DMS153 (cell line): Measurements from ENCODE around the gene EIF2B2.

Experiments used
- DNase-seq: peaks from one replicate; lab custom pipeline; 2025; lab: John Stamatoyannopoulos, UW

EIF2B2 gene

DNA sequence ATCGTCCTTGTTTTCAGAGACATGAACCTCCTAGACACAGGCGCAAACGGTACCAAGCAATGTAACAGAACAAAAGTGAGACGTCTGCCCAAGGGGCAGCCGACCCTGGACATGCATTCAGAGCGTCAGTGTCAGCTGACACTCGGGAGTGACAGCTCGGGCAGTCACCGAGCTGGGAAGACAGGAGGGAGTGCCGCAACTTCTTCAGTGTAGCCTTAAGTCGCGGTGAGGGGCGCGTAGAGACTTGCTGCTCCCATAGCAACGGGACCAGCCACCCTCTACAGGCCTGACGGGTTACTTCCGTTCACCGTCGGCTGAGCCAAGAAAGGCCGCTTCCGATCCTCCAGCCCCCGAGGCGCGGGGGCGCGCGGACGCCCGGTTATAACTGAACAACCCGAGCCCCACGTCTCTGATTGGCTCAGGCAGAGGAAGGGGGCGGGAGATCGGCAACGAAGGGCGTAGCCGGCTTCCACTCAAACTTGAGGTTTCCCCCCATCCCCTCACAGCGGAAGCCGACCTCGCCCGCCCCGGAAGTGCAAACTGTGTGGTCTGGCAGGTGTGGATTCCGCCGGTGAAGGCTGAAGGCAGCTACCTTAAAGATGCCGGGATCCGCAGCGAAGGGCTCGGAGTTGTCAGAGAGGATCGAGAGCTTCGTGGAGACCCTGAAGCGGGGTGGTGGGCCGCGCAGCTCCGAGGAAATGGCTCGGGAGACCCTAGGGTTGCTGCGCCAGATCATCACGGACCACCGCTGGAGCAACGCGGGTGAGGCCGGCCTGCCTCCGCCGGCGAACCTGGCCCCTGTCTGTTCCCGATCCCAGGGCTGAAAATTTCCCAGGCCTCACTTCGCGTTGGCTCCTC, at the start of gene EIF2B2:
Gene EIF2B2 (plus strand): TSS at position 530 of the 858 bp plus-strand sequence. CDS start 70 bp downstream, at position 600.
- DNase-seq: peak; percentile 93

- no peak for DNase-seq
These were observed 49.0 kb upstream of the EIF2B2 start for GRCh38 chr14:74953686-74954085.

DNA sequence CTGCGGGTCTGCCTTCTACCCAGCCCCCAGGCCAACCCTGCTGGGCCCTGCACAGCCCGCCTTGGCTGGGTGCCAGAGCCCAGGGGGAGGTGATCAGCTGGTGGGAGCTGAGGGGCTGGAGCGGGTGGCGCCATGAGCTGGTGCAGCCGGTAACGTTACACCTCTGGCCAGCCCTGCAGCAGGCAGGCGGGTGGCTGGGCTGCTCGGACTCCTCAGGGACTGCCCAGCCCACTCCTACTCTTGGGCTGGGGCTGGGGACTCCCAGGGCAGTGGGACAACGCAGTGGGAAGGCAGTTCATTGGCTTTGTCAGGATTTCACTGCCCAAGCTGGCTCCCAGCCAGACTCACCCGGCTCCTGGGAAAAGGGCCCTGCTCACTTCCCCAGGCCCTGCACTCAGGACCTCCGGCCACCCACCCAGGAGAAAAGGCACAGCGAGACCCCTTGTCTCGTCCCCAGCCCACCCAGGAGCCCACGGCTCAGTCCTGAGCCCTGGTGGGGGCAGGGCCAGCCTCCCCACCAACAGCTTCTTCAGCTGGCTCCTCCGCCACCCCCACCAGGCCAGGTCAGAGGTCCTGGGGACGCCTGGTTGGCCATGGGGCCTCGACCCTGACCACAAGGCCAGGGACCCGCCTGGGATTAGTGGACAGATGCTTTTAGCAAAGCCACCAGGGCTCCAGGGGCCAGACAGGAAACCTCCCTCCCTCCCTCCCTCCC, 48.3 kb upstream of the EIF2B2 start:
- DNase-seq: peak; percentile 36

DNA sequence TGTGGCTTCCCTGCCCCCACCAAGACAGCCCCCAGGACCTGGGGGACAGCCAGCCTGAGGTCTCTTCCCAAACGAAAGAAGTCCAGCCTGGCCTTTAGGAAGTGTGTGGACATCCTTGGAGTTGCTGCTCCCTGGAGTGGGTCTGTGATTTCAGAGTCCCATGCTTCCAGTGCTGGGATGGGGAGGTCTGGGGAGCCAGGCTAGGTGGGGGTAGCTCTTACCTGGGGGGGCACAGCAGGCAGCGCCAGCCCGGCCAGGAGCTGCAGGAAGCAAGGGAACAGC, 47.8 kb upstream of the EIF2B2 start:
- no peak for DNase-seq

DNA sequence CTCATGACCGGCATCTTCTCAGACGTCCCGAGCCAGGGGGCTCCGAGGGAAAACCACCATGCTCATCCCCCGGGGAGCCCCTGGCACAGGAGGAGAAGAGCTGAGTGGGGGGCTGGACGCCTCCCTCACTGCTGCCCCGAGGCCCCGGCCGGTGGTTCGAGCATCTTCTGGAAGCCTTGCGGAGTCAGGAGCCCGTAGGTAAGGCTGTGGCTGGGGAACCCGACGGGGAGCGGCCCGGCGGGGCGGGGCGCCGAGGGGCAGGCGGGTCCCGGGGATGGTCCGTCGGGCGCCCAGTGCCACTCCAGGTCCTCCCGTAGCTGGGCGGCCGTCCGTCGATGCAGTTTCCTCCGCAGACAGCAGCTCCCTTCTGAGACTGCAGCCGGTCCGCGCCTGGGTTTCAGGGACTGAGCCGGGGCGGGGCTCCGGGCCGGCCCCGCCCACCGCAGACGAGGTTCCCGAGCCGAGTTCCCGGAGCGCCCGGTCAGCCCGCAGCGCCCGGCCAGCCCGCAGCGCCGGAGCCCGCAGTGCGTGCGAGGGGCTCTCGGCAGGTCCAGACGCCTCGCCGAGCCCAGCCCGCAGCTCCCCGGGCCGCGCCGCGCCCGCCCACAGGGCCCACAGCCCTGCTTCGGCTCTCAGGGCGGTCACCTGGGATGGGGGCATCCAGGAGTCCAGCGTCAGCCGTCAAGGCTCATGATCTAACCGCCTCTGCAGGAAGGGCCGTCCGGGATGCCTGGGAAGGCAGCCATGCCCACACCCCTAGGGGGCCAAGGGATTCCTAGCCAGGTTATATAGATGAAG, 47.3 kb upstream of the EIF2B2 start, which contains the start of gene PGF:
Gene PGF (minus strand): TSS at position 369 of the 798 bp plus-strand sequence. CDS start 355 bp downstream, at position 14.
- DNase-seq: peak; percentile 10

- DNase-seq: no peak
These were observed 46.8 kb upstream of the EIF2B2 start for GRCh38 chr14:74956027-74956279.

DNA sequence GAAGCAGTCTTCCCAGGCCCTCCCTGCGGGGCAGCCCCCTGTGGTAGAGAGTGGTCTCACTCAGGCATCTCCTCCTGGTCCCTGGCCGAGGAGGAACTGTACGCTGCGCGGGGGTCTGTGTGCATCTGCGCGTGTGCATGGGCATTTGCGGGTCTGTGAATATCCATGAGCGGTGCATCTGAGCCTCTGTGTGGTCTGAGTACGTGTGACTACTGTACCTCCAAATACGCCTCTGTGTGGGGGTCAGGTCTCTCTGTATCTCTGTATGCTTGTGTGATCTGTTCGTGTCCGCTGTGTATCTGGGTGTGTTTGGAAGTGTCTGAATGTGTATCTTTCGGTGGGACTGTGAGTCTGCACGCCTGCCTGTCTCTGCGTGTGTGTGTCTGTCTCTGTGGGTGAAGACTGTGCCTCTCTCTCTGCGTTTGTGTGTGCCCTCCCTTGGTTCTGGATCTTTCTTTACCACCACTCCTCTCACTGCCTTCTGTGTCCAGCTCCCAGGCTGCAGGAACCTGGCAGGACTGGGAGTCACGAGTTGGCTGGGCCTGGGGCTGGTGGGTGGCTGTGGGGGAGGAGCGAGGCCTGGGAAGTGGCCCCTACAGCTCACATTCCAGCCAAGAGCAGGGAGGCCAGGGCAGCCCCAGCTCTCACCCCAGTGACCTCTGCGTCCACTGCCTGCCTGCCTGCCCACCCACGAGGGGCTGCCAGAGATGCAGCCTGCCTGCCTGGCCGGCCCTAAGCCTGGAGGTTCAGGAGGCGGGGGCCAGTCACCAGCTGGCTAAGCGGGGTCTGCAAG, 46.2 kb upstream of the EIF2B2 start:
- DNase-seq: no peak

DNA sequence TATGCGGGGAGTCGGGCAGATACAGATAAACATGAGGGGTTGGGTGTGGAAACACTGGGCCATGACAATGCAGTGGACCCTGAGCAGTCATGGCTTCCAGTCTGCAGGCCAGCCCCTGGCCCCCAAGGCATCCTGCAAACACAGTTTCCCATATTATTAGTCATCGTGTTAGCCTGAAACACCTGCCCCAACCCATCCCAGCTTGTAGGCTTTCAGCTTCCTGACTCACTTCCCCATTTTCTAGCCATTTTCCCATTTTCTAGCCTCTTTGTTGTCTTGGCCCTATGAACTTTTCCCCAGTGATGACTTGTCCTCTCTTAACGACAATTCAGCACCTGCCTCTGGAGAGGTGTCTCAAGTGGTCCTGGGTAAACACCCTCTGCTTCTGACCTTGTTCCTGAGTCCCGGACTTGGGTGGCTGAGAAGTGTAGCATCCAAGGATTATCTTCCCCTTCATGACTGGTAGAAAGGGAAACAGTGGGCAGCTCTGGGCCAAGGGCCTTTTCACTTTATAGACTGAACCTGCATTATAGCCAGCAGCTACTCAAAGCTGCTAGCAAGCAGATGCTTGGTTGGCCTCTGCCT, 43.0 kb upstream of the EIF2B2 start:
- DNase-seq: no peak

- no peak for DNase-seq
These were observed 42.0 kb upstream of the EIF2B2 start for GRCh38 chr14:74960736-74961135.

- no peak for DNase-seq
These were observed 41.3 kb upstream of the EIF2B2 start for GRCh38 chr14:74961238-74961911.

GRCh38 chr14:74962046-74962445, 40.7 kb upstream of the EIF2B2 start:
- DNase-seq: no peak

- no peak for DNase-seq
These were observed 40.2 kb upstream of the EIF2B2 start for GRCh38 chr14:74962493-74962892.

- DNase-seq: no peak
These were observed 39.5 kb upstream of the EIF2B2 start for GRCh38 chr14:74963178-74963704.

DNA sequence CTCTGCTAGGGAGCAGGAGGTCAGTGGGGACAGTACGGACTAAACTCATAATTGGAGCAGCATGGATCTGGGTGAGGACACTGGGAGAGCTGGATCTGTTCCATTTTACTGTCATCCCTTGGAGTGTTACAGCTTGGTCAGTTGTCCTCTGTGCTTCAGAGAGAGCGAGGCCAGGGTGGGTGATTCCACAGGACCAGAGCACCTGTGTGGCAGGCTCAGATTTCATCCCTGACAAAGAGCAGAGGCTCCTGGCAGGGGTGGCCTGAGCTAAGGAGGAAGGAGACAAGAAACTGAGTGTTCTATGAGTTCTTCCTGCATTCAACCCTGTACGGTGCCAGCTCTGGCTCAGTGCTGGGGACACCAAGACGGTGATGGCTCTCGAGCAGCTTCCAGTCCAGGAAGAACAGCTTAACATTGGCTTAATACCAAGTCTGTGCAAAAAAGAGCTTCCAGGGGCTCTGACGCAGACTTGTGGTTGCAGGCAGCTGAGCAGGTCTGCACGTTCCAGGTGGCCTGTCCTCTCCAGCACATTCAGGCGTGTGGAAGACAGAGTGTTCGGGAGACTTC, 38.9 kb upstream of the EIF2B2 start:
- DNase-seq: no peak

- DNase-seq: no peak
These were observed 37.8 kb upstream of the EIF2B2 start for GRCh38 chr14:74964787-74965485.

- DNase-seq: no peak
These were observed 37.1 kb upstream of the EIF2B2 start for GRCh38 chr14:74965486-74966153.

- DNase-seq: no peak
These were observed 33.9 kb upstream of the EIF2B2 start for GRCh38 chr14:74968811-74969210.

- peak; percentile 60 for DNase-seq
These were observed 29.6 kb upstream of the EIF2B2 start for GRCh38 chr14:74973003-74973653.

DNA sequence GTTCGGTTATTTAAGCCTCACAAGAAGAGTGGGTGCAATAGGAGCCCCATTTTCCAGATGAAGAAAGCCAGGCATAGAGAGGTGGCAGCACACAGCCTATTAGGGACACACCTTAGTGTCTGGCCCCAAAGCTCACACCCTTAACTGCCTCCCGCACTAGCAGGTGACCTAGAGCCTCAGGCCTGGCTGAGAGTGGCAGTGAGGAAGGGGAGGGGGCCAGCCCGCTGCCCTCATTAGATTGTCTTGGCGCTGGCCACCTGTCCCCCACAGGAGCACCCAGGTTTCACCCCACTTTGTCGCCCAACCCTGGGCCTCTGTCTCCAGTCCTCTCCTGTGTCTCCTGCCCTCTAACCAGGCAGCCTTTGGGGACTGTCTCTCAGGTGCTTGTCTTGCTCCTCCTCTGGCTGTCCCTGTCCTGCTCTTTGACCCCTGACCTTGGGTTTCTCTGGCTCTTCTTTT, 28.8 kb upstream of the EIF2B2 start:
- DNase-seq: no peak
